NCI-H187 (cell line): ENCODE data around the gene CRPPA.
"Not testable (repeated sequence)": the region's sequence is repeated elsewhere in the genome, so short reads cannot be mapped to it uniquely, and the experiment has no call there.

ENCODE experiments used
- DNase-seq, 2 experiments: peaks; one replicate each; lab custom pipeline; 2025; lab: John Stamatoyannopoulos, UW

Gene CRPPA

GRCh38 chr7:16397501-16398145, 23.7 kb downstream of the CRPPA start:
- no peak for DNase-seq

- DNase-seq, result no peak
Observed at GRCh38 chr7:16396766-16397500, 24.4 kb downstream of the CRPPA start.

DNA sequence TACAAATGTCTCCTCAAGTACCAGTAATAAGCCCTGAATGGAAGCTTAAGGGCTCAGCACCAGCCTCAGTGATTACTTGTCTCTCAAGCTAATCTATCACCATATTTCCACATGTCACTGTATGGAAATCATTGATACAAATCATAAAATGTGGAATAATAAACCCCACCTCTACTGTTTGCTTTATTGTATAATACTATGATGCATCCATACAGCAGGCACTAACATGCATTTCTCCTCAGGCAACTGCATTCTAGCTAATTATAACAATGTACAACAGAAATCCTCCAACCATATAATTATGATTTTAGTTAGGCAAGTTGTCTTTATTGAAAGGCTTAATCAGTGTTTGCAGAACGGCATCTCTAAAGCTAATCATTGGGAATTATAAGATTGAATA, 26.2 kb downstream of the CRPPA start:
- no peak for DNase-seq

DNA sequence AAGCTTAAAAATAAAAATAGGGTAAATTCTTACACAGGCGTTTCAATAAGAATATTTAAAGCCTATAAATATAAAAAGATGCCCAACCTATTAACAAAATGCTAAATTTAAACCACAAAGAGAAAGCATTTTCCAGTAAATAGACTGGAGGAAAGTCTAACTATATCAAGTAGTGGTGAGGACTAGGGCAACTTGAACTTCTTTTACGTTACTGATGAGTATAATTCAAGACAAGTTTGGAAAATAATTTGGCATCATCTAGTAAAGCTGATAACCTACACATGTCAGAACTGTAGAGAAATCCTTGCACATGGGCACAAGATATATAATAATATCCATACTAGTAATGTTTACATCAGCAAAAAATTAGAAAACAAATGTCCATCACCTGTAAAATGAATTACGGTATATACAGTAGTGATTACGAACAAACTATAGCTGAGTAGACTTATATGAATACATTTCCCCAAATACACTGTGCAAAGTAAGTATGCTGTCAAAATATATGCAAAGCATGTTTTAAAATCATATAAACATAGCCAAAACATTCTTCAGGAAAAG, 27.4 kb downstream of the CRPPA start:
- no peak for DNase-seq

- no peak for DNase-seq
Observed at GRCh38 chr7:16392990-16393523, 28.3 kb downstream of the CRPPA start.

DNA sequence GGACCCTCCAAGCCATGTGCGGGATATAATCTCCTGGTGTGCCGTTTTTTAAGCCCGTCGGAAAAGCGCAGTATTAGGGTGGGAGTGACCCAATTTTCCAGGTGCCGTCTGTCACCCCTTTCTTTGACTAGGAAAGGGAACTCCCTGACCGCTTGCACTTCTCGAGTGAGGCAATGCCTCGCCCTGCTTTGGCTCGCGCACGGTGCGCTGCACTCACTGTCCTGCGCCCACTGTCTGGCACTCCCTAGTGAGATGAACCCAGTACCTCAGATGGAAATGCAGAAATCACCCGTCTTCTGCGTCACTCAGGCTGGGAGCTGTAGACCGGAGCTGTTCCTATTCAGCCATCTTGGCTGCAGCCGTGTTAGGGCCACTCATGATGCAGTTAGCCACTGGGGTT, 37.6 kb downstream of the CRPPA start:
- DNase-seq, result not testable (repeated sequence)

DNA sequence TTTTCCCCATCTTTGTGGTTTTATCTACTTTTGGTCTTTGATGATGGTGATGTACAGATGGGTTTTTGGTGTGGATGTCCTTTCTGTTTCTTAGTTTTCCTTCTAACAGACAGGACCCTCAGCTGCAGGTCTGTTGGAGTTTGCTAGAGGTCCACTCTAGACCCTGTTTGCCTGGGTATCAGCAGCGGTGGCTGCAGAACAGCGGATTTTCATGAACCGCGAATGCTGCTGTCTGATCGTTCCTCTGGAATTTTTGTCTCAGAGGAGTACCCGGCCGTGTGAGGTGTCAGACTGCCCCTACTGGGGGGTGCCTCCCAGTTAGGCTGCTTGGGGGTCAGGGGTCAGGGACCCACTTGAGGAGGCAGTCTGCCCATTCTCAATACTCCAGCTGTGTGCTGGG, 38.2 kb downstream of the CRPPA start:
- not testable (repeated sequence) for DNase-seq
